GM21717 (cell line): ENCODE data around the gene CXCR1.
"Not testable (repeated sequence)": the region's sequence is repeated elsewhere in the genome, so short reads cannot be mapped to it uniquely, and the experiment has no call there.

Source experiments
- ATAC-seq: cut with Tn5 transposase; IDR thresholded peaks from one replicate; pipeline ENCODE4 v1.9.1; 2021; ENCODE audit warnings: mild to moderate bottlenecking, moderate library complexity; ENCODE audit not compliant: unreplicated experiment

Gene CXCR1

DNA sequence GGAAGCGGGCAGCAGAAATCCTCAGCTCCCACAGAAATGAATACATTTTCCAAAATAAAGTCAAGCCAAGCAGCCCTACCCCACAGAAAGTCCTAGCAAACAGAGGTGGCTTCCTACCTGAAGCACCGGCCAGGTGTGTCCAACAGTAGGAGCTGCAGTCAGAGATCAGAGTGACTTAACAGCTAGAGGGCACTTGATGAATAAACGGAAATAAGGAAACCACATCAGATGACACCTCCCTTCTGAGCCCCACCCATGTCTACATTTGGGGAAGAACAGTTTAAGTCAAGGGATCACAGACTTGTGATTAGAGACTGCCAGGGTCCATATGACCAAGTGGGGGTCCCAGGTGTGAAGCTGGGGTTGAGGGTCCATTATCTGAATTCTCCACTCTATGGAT, at the start of gene CXCR1:
TSS of gene CXCR1 (minus strand) at position 172 of the 400 bp plus-strand sequence. CDS start 1,751 bp downstream, outside the sequence.
- no peak for ATAC-seq

DNA sequence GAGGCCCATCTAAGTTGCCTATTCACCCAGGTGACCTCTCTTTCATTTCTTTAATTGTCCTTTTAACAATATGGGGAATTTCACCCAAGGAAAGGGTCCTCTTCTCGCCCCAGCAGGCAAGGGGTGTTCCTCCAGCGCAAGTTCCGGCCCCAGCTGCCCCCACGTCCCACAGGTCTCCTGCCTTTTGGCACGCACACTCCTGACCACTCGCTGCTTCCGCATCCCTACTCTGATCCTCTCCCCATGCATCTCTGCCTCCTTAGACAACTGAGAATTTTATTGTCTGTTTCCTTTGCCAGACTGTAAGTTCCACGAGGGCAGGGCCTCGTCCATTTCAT, 49.5 kb upstream of the CXCR1 start:
- no peak for ATAC-seq

DNA sequence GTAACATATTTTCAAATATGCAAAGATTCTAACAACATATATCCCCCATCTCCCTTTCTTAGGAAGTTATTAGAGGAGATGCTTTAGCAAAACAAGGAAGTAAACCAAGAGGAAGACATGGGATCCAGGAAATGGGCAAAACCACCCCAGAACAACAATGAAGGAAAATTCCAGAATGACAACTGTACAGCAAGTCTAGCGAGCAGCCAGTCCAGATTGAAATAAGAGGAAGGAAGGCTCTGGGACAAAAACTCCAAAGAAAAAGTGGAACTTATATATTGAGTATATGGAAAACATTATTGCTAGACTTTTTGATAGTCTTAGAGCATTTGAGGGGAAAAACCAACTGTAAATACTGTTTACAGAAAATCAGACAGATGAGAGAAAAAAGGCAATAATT, 47.4 kb upstream of the CXCR1 start:
- no peak for ATAC-seq

DNA sequence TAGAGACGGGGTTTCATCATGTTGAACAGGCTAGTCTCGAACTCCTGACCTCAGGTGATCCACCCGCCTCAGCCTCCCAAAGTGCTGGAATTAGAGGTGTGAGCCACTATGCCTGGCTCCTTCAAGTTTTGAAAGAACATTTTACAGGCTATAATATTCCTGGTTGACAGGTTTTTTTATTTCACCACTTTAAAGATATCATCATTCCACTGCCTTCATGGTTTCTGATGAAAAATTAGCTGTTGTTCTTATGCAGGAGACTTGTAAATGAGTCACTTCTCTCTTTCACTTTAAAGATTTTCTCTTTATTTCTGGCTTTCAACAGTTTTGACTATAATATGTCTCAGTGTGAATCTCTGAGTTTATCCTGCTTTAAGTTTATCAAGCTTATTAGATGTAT, 42.3 kb upstream of the CXCR1 start:
- no peak for ATAC-seq

DNA sequence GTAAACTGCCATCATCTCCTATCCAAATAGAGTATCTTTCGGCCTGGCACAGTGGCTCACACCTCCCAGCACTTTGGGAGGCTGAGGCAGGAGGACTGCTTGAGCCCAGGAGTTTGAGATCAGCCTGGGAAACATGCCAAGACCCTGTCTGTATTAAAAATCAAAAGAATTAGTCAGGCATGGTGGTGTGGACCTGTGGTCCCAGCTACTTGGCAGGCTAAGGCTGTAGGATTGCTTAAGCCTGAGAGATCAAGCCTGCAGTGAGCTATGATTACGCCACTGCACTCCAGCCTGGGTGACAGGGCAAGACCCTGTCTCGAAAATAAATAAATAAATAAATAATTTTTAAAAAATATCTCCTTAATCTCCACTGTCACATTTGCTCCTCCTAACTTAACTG, 35.5 kb upstream of the CXCR1 start:
- no peak for ATAC-seq

DNA sequence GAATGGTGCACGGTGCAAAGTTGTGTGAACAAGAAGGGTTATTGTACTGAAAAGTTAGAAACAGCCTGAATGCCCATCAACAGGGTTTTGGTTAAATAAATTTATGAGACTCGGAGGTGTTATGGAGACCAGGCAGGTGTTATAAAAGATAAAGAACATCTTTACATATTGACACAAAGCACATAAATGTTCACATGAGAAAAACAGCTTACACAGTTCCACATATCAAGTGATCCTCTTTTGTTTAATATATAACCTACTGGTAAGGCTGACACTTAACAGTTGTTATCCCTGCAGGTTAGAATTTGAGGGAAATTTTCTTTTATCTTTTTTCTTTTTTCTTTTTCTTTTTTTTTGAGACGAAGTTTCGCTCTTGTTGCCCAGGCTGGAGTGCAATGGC, 30.2 kb upstream of the CXCR1 start:
- no peak for ATAC-seq

DNA sequence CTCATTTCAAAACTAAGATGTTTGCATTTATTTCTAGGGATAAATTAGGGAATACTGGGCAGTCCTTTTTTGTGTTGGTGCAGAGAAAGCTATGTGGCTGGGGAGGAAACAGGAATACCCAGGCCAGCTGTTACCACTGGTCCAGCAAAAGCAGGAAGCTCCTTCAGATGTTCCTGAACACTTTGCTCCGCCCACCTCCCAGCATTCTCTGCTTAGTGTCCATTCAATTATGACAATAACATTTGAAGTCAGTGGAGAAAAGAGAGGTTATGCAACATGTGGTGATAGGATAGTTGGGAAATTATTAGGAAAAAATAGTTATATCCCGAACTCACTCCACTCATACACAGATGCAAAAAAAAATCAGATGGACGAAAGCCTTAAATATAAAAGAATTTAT, 28.1 kb upstream of the CXCR1 start:
- no peak for ATAC-seq

DNA sequence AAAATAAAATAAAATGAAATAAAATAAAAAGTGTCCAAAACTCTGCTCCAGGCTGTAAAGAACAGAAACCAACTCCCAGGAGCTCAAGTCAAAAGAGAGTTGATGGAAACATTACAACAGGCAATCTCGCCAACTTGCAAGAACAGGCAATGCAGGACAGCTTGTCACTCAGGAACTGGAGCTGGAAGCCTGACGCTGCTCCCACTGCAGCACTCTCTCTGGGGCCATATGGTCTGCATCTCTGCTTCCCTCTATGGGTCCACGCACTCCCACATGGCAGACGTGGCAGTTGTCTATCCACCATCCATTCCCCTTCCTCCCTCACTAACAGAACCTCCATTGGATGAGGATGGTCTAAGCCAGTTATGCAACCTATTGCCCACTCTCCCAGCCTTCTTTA, 26.9 kb upstream of the CXCR1 start:
- ATAC-seq = no peak

DNA sequence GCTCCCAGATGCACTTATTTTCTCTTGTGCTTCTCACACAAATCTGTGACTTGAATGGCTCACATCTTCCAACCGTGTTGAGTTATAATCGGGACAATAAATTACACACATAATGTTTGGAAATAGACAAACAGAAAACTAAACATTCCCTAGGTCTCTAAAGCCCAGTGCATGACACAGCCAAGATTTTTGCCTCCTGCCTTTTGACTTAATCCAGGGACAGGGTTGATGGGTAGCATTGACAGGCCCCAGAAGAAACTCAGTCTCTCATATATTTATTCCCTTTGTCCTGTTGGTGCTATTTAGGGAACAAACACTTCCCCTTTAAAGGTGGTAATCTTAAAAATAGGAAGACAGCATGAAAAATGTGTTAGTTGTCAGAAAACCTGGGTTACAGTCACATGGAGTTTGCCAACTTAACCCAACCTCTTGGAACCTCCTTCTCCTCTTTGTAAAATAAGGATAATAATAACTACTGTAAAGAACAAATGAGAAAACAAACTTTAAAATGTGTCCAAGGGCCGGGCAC, 26.2 kb upstream of the CXCR1 start:
- ATAC-seq = no peak

DNA sequence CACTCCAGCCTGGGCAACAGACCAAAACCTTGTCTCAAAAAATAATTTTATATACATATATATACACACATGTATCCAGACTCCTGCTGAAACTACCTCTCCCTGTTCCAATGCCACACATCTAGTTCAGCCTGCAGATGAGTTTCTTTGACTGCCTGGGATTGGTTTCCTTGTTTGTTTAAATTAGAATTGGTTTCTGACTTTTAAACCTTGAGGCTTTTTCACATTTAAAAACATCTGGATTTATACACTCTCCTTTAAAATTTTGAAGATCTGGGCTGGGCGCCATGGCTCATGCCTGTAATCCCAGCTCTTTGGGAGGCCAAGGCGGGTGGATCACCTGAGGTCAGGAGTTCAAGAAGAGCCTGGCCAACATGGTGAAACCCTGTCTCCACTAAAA, 21.8 kb upstream of the CXCR1 start:
- no peak for ATAC-seq

DNA sequence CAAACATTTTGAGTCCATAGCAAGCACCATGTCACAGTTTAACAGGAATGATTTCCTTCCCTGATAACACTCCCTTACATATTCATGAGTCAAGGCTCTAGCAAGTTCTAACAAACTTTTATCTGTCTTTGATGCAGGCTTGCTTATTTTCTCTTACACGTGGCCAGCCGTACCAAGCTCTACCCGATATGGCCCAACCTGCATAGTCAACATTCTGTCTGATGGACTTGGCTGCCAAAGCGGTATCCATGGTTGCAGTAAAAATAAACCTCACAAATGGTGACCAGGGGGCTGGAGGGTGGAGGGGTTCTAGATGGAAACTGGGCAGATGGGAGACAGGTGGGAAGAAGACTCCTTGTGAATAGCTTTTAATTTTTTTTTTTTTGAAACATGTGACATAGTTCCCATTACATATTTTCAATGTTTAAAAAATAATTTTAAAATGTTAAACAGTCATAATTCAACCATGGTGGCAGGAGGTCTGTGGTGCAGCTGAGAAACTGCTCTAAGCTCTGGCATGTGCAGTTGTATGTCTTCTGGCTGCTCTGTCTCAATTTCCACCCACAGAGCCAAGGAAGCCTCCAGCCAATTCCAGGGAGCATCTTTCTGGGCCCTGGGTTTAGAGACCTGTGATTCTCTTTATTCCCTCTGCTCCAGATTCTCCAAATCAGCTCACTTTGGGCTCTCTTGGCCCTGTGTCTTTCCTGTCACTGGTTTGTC, 20.7 kb upstream of the CXCR1 start:
- no peak for ATAC-seq

DNA sequence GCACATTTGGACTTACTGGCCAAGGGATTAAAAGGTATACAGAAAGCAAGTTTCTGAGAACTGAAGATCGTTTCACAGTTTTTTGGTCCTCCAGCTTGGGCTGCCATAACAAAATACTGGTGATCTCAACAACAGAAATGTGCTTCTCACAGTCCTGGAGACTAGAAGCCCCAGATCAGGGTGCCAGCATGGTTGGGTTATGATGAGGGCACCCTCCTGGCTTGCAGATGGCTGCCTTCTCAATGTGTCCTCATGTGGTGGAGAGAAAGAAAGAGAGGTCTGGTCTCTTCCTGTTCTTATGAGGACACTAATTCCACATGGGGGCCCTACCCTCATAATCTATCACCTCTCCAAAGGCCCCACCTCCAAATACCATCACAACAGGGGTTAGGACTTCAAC, 20.1 kb upstream of the CXCR1 start:
- ATAC-seq = no peak

DNA sequence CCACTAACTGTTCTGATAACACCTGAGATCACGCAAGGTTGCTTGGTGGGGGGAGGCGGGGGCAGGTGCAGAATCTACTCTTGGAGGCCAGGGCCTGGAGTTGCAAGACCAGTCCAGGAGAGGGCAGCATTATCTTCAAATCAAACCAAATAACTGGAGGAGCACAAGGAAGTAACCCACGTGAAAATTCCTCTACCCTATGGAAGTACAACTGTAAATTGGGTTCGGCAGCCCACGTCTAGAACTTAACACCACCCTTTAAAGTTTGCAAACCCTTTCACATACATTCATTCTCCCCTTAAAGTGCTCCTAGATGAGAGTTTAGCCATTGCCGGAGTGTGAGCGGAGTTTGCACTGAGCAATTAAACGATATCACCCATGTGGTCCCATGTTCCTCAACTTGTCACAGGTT, 19.6 kb upstream of the CXCR1 start:
- ATAC-seq = peak; percentile 46

DNA sequence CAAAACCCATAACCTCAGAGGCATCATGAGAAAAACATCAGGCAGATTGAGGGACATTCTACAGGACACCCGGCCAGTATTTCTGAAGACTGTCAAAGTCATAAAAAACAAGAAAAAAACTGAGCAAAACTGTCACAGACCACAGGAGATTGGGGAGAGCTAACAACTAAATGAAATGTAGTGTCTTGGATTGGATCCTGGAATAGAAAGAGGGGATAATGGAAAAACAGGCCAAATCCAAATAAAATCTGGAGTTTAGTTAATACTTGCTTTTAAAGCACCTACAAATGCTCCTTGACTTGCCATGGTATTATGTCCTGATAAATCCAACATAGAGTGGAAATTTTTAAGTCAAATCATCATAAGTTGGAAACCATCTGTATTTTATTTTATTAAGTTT, 17.6 kb upstream of the CXCR1 start:
- ATAC-seq = no peak

DNA sequence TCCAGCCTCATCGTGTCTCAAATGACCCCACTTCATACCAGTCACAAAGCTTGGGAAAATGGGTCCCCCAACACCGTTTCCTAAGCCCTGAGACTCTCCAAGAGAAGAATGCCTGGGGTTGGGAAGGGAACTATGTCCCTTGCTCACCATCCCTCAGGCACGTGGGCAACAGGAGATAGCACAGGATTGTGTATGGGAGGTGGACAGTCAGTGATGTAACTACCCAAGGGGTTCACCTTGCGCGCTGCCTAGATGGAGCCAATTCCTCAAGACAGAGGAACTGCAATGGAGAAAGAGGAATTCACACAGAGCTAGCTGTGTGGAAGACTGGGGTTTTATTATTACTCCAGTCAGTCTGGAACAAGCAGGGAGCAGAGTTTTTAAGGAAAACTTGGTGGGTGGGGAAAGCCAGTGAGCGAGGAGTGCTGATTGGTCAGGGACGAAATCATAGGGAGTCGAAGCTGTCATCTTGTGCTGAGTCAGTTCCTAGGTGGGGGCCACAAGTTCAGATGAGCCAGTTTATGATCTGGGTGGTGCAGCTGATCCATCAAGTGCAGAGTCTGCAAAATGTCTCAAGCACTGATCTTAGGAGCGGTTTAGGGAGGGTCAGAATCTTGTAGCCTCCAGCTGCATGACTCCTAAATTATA, 13.8 kb upstream of the CXCR1 start:
- ATAC-seq = no peak

DNA sequence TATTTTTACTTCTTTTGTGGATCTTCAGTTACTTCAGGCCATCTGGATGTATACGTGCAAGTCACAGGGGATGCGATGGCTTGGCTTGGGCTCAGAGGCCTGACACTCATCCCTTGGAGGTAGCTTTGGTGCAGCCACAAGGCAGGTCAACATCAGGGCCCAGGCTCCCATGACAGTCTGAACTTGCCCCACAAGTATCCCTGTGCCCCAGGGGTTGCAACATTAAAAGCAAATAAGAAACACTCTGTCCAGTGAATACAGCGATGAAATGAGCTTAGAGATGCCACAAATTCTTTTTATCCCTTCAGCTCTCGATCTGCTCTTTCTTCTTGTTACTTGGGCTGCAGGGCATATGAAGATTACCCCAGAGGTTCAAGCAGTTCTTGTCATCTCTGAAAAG, 13.0 kb upstream of the CXCR1 start:
- ATAC-seq = no peak

DNA sequence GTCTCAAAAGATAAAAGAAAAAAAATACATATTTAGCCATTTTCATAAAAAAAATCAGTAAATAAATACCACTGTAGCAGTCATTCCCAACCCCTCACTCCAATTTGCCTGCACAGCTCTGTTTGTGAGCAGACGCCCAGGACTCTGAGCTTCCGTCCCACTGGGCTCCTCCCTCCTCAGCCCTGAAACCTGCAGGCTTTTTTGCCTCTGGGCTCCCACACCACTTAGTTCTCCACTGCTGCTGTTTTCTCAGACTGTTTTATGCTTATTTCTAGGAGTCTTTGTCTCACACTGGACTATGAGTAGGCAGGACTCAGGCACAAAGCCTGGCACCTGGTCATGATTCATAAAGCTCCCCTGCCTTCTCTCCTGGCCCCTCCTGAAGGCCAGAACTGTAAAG, 6.1 kb upstream of the CXCR1 start:
- no peak for ATAC-seq

DNA sequence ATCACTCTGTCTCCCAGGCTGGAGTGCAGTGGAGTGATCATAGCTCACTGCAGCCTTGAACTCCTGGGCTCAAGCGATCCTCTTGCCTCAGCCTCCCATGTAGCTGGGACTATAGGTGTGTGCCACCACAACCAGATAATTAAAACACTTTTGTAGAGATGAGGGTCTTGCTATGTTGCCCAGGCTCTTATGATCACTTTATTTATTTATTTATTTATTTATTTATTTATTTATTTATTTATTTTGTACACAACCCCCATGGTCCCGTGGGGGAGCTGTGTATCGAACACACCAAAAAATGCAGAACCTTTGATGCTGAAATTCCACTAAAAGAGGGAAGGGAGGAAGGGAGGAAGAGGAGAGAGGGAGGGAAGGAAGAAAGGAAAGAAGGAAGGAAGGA, 5.0 kb upstream of the CXCR1 start:
- not testable (repeated sequence) for ATAC-seq

DNA sequence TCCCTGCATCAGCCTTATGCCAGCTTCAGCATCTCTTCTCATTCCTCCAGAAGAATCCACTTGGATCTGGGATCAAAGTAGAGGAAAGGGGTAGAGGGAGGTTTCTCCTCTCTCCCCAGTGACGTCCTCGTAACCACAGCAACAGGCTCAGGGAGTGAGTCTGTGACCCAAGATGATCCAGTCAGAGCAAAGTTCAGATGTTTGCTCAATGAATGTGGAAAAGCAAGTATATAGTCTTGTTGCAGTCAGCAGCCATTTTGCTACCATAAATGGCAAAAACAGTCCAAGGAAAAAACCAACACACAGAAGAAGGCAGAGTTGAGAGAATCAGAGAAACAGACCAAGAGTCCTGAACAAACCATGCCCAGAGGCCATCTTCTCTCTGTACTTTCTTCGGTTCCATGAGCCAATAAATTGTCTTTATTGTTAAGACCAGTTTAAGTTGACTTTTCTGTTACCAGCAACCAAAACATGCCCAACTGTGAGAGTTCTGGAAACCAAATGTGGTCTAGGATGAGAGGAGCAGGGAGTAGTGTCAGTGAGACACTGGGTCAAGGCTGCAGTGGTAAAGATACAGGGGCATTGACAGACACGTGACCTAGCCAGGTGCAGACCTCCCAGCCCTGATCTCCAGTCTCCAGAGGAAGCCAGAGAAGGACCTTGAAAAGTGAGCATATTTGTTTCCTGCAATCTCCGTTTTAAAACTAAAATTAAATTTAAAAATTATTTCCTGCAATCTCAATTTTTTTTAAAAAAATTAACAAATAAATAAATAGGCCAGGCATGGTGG, 3.2 kb upstream of the CXCR1 start:
- ATAC-seq = no peak

DNA sequence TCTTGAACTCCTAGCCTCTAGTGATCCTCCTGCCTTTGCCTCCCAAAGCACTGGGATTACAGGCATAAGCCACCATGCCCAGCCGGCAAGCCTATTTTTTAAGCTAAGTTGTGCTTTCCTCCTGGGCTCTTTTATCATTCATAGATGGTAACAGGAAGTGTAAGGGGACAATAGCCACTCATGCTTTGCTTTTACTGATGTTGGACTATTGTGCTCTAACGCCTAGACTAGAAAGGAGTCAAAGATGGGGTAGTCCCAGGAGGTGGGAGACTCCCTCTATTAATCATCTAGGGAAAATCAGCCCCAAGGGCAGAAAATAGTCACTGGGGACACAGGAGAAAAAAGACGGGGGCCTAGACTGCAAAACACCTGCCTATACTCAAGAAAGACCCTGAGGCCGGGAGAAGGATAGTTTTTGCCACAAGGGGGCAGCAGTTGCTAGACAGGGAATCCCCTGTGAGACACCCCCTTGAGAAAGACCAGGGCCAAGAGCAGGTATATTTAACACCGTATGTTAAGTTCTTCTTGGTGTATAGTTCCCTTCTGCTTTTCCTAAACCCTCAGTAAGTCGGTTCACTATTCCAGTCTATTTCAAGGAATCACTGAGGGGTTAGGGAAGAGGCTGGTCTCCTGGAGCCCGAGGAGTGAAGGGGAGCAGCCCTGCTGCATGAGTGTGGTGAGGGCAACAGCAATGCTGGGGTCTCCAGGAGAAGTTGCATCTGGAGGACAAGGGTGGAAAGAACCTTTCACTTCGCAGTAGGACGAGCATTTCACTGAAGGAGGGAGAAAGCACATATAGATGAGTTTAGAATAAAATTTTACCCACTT, 2.1 kb upstream of the CXCR1 start:
- ATAC-seq = peak; percentile 63

DNA sequence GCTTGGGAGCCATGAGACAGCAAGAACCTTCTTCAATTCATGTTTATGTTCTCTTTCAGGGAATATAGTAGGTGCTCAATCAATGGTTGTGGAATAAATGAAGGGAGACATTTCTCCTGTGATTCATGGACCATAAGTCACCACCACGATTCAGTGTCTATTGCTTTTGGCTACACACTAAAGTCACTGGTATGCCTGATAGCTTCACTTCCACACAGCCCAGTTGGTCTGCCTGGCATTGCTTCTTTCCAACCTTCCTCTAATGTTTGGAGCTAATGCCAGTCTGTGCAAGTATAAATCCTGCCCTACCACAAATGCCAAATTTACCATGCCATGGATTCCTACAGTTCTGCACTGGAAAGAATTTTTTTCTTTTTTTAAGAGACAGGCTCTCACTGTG, 1.3 kb upstream of the CXCR1 start:
- no peak for ATAC-seq
